Gastroesophageal sphincter (tissue), 3 donors: ENCODE results near the gene PTPN13.

Source experiments
- EP300 ChIP-seq: sonication (generic); formaldehyde crosslinking; IDR thresholded peaks from one replicate; pipeline ENCODE4 v1.6.1; 2017; ENCODE audit warnings: antibody characterized with exemption, mild to moderate bottlenecking
- POLR2A ChIP-seq, 2 donors: fragments of 450-650 bp; IDR thresholded peaks; one replicate each; pipeline ENCODE4 v1.6.1; 2017; ENCODE audit warnings: antibody characterized with exemption in 2 of 2, mild to moderate bottlenecking in 2 of 2, moderate library complexity in 1 of 2
- POLR2AphosphoS5 ChIP-seq: sonication (generic); formaldehyde crosslinking; IDR thresholded peaks from one replicate; pipeline ENCODE4 v1.6.1; 2017; ENCODE audit warnings: antibody characterized with exemption
- TF ChIP-seq, protein P1 (sequence below), 4 experiments: fragments of 200-600 bp in 2 of 4; fragments of 450-650 bp in 2 of 4; sonication (generic) in 1 of 4; IDR thresholded peaks; one replicate each; pipeline ENCODE4 v1.5.1; 2017 to 2019; ENCODE audit warnings: antibody characterized with exemption in 4 of 4, mild to moderate bottlenecking in 2 of 4, moderate library complexity in 2 of 4

DNA sequence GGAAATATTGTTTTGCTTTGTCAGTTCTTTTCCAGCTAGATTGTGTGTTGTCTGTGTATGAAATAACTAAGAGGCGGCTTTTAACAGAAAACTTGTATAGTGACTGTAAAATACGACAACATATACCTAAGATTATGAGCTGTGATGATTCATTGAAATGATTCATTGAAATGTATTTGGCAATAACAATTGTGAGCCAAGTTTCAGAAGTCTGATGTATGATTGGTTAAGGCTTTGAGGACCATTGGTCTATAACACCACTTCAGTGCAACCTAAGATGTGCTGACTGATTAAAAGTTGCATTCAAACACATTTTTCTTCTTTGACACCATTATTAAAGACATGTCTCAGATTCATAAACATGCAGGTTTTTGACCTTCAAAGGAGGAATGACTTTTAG is 76.6 kb downstream of the PTPN13 start:
- TF ChIP-seq EP300 = no peak
- TF ChIP-seq, protein P1, sequence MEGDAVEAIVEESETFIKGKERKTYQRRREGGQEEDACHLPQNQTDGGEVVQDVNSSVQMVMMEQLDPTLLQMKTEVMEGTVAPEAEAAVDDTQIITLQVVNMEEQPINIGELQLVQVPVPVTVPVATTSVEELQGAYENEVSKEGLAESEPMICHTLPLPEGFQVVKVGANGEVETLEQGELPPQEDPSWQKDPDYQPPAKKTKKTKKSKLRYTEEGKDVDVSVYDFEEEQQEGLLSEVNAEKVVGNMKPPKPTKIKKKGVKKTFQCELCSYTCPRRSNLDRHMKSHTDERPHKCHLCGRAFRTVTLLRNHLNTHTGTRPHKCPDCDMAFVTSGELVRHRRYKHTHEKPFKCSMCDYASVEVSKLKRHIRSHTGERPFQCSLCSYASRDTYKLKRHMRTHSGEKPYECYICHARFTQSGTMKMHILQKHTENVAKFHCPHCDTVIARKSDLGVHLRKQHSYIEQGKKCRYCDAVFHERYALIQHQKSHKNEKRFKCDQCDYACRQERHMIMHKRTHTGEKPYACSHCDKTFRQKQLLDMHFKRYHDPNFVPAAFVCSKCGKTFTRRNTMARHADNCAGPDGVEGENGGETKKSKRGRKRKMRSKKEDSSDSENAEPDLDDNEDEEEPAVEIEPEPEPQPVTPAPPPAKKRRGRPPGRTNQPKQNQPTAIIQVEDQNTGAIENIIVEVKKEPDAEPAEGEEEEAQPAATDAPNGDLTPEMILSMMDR (IDR thresholded peaks at IDR 0.05) = no peak
- no peak for TF ChIP-seq POLR2A (IDR thresholded peaks at IDR 0.05)
- TF ChIP-seq POLR2AphosphoS5 = no peak
